SK-N-SH (cell line): ENCODE results near the gene PEX1.
"Not testable (repeated sequence)": the region's sequence is repeated elsewhere in the genome, so short reads cannot be mapped to it uniquely, and the experiment has no call there.

Source experiments
- CTCF ChIP-seq: fragments of 200-600 bp; sonication (generic); IDR thresholded peaks from 2 replicates; pipeline ENCODE4 v1.6.1; 2017; ENCODE audit warnings: antibody characterized with exemption, mild to moderate bottlenecking, moderate library complexity
- EP300 ChIP-seq, 2 experiments: IDR thresholded peaks; 2 replicates each; pipeline versions ENCODE4 v1.4.0 to v1.6.1; 2012; ENCODE audit warnings: borderline replicate concordance in 1 of 2, low read depth in 1 of 2, low read length in 1 of 2
- FOXM1 ChIP-seq: IDR thresholded peaks from 2 replicates; pipeline ENCODE4 v1.4.0; 2012; ENCODE audit warnings: low read depth, mild to moderate bottlenecking
- GABPA ChIP-seq: IDR thresholded peaks from 2 replicates; pipeline ENCODE4 v1.4.0; 2012; ENCODE audit warnings: low read depth, mild to moderate bottlenecking
- JUND ChIP-seq: IDR thresholded peaks from 2 replicates; pipeline ENCODE4 v1.4.0; 2012
- MXI1 ChIP-seq: IDR thresholded peaks from 2 replicates; pipeline ENCODE4 v1.6.1; 2012; ENCODE audit warnings: mild to moderate bottlenecking, low read depth, low read length, improper control_type of control experiment
- NFIC ChIP-seq: IDR thresholded peaks from 2 replicates; pipeline ENCODE4 v1.4.0; 2012; ENCODE audit warnings: borderline replicate concordance

DNA sequence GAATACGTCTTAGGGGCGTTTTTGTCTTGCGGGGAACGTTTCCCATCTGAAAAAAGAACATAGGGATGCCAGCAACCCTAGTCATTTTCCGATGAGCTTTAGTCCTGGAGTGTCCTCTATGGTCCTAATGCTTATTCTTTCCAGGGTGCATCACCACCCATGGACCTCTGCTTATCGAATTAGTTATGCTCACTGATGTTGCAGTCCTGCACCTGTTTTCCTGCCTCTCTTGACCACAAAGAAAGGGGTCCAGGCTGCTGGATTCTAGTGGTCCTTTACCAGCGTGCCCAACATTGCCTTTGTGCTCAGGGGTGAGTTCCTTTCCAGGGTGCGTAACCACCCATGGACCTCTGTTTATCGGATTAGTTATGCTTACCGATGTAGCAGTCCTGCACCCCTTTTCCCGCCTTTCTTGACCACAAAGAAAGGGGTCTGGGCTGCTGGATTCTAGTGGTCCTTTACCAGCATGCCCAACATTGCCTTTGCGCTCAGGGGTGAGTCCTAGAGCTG is 53.0 kb downstream of the PEX1 start:
- not testable (repeated sequence) for TF ChIP-seq CTCF; EP300 (IDR thresholded peaks at IDR 0.05; ENCODE audit: borderline replicate concordance in 1 of 2, low read depth in 1 of 2, low read length in 1 of 2); GABPA; FOXM1; MXI1; NFIC; JUND
